NB4 (cell line): ENCODE data around the gene RALY.

ENCODE experiments used
- DNase-seq: peaks from one replicate; pipeline ENCODE4 v3.0.0; 2010; ENCODE audit warnings: low read depth
- H3K4me3 ChIP-seq: one replicate; pipeline ENCODE4 v1.5.1; 2011; ENCODE audit warnings: mild to moderate bottlenecking, low read depth, low read length, moderate library complexity
- CTCF ChIP-seq: IDR thresholded peaks from one replicate; pipeline ENCODE4 v1.5.1; 2012; ENCODE audit warnings: low read depth, low read length
- MAX ChIP-seq: IDR thresholded peaks from 2 replicates; pipeline ENCODE4 v1.6.1; 2011; ENCODE audit warnings: low read depth, low read length
- MYC ChIP-seq: IDR thresholded peaks from 2 replicates; pipeline ENCODE4 v1.6.1; 2011; ENCODE audit warnings: low read depth, low read length
- POLR2A ChIP-seq: IDR thresholded peaks from 2 replicates; pipeline ENCODE4 v1.6.1; 2011; ENCODE audit warnings: mild to moderate bottlenecking; ENCODE audit not compliant: insufficient read length; ENCODE audit errors: extremely low read depth

Gene RALY

GRCh38 chr20:34055290-34055689, 61.6 kb downstream of the RALY start:
- H3K4me3 ChIP-seq: no peak overlapping the region
- DNase-seq: no peak
- no peak for TF ChIP-seq MYC

GRCh38 chr20:34058831-34059230, 65.1 kb downstream of the RALY start:
- TF ChIP-seq MAX (peak; percentile 55), POLR2A (no peak), MYC (no peak), CTCF (no peak)
- peak; percentile 22 for DNase-seq
- H3K4me3 ChIP-seq: no peak overlapping the region

GRCh38 chr20:34060970-34061369, 67.3 kb downstream of the RALY start:
- DNase-seq: no peak
- TF ChIP-seq POLR2A (no peak), CTCF (no peak), MAX (no peak), MYC (no peak)
- no peak overlapping the region for H3K4me3 ChIP-seq

GRCh38 chr20:34061695-34062094, 68.0 kb downstream of the RALY start:
- DNase-seq: no peak
- TF ChIP-seq POLR2A: no peak
- TF ChIP-seq MYC: no peak
- no peak for TF ChIP-seq CTCF
- TF ChIP-seq MAX: no peak
- H3K4me3 ChIP-seq: no peak overlapping the region

GRCh38 chr20:34062570-34063482, 69.1 kb downstream of the RALY start:
- TF ChIP-seq CTCF: no peak
- TF ChIP-seq MAX: no peak
- TF ChIP-seq POLR2A: no peak
- no peak for TF ChIP-seq MYC
- H3K4me3 ChIP-seq: no peak overlapping the region
- no peak for DNase-seq

- TF ChIP-seq MAX: no peak
- no peak for TF ChIP-seq POLR2A
- TF ChIP-seq MYC: no peak
- no peak for TF ChIP-seq CTCF
- H3K4me3 ChIP-seq: no peak overlapping the region
- DNase-seq: no peak
Measured at GRCh38 chr20:34064286-34064685, 70.6 kb downstream of the RALY start.
